NOMO-1 treated with DMSO at 0.1 percent for 48 hours (cell line): ENCODE measurements around the gene CTAG1A.
"Not testable (repeated sequence)": the region's sequence is repeated elsewhere in the genome, so short reads cannot be mapped to it uniquely, and the experiment has no call there.

Source experiments
- DNase-seq: peaks from one replicate; lab custom pipeline; 2025; ENCODE audit not compliant: unreplicated experiment; lab: John Stamatoyannopoulos, UW

Gene CTAG1A

DNA sequence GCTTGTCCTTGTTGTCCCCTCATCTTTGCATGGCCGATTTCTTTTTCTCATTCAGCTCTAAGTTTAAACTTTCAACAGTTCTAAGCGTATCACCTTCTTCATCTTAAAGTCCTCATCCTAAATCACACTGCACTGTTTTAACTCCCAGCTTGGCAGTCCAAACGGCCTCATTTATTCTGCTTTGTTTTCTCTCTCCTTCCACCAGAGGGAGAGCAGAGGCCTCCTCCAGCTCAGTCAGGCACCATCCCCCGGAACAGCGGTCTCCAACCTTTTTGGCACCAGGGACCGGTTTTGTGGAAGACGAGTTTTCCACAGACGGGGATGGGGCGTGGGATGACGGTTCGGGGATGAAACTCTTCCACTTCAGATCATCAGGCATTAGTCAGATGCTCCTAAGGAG is 14.6 kb upstream of the CTAG1A start:
- not testable (repeated sequence) for DNase-seq

DNA sequence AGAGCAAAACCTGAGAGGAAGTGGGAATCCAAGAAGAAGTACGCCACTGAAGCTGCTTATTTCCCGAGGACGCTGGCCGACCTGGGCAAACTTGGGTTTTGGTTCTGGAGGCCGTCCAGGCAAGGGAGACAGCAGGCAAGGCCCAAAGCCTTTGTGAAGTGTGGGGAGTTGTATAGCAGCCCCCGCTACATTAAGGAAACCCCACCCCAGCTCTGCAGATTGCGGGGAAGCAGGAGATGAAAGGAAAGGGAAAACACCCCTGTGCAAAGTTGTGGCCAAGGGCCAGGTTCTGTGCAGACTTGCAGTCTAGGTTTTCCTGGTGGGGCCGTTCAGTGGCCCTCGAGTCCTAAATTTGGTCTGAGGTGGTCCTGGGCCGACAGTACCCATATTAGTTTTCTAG is 11.9 kb upstream of the CTAG1A start:
- DNase-seq, result not testable (repeated sequence)

DNA sequence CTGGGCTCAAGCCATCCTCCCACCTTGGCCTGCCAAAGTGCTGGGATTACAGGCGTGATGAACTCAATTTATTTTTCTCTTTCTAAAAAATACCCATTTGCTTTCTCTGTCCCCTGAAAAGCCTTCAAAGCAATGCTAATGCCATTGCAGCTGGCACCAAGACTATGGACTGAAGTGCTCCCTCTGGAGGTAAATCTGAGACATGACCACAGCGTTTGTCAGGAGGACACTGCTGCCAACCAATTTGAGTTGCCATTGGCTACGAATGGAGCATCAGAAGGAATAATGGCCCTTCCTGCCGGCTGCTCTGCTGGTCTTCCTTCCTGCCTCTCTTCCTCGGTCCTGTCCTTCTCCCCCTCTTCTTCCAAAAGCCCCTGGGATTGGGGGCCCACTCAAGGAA is 9.9 kb upstream of the CTAG1A start:
- DNase-seq, result not testable (repeated sequence)

DNA sequence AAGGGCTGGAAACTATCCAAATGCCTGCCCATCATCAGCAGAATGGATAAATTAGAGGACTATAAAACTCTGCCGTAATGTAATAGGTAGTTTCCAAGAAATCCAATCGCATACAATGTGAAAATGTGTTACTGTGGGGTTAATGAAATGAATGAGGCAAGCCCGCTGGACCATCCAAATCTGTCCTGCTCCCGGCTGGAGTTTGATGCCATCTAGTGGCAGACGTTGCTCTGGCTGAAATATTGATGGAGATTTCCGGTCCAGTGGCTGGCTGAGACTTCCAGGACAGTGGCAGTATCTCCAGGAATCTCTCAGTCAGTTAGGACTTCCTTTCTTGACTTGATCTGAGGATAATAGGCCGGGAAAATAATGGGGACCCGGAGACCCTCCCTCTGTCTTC is 1.9 kb upstream of the CTAG1A start:
- not testable (repeated sequence) for DNase-seq

DNA sequence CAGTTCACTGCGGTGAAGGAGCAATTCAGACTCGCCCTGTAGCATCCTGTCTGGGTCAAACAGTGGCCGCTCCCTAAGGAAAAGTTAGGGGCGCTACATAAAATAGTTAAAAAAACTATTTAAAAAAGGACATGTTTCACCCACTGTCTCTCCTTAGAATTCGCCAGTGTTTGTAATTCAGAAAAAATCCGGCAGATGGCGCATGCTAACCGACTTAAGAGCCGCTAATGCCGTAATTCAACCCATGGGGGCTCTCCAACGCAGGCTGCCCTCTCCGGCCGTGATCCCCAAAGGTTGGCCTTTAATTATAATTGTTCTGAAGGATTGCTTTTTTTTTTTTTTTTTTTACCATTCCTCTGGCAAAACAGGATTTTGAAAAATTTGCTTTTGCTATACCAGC is 5.5 kb downstream of the CTAG1A start:
- not testable (repeated sequence) for DNase-seq

DNA sequence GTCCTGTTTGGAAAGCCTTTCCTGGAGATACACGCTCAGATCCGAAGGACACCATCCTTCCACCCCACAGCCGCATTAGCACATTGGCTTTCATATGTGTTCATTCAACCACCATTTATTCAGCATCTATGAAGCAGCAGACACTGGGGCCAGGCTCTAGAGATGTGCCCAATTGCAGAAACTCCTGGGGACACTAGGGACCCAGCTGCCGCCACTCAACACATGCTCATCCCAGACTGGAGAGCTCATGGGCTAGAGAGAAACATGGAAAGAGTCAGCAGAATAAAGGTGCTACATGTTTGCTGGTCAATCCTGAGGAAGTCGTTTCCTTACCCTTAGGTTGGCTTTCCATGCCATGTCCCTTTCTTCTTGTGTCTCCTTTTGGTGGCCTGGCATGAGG is 7.6 kb downstream of the CTAG1A start:
- no peak for DNase-seq

DNA sequence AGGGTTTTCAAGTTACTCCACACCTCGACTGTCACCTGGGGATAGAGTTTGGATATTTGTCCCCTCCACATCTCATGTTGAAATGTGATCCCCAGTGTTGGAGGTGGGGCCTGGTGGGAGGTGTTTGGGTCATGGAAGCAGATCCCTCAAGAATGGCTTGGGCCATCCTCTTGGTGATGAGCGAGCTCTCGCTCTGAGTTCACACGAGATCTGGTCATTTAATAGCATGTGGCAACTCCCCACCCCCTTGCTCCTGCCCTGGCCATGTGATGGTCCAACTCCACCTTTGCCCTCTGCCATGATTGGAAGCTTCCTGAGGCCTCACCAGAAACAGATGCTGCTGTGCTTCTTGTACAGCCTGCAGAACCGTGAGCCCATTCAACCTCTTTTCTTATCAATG is 8.3 kb downstream of the CTAG1A start:
- no peak for DNase-seq

DNA sequence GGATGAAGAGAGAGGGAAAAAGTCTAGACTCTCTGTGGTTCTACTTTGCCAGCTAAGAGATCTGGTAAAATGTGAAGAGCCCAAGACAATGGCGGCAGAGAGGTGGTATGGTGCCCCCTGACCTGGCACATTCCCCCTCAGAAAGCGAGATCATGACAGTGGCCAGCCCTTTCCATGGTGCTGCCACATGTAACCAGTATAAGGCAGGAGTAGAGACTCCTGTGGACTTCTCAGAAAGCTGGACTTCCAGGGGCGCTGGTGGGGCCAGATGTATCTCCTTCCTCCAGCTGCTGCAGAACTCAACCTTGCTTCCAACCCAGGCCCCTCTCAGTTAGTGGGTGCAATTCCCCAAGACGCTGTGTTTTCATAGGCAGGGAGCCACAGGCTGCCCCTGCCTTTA is 9.6 kb downstream of the CTAG1A start:
- DNase-seq, result no peak

DNA sequence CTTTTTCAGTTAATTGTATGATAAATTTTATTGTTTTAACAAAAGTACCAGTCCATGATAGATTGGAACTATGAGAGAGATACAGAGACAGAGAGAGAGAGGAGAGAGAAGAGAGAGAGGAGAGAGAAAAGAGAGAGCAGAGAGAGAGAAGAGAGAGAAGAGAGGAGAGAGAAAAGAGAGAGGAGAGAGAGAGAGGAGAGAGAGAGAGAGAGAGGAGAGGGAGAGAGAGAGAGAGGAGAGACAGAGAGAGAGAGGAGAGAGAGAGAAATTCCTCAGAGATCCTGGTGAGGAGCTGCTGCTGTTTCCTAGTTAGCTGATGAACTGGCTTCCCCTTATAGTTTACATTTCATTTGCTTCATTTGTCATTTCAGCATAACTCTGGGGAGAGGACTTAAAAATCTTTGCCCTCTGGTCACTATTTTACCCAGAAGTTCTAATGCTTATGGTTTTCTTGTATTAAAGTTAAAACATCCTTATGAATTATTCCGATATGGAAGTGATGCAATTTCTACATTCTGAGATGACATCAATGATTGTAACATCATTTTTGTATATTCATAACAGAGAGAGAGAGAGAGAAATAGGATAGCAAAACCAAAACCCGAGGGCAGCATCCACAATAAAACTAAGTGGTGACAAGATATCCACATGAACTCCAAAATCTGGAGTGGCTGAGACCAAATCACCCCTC is 10.8 kb downstream of the CTAG1A start:
- DNase-seq, result no peak

DNA sequence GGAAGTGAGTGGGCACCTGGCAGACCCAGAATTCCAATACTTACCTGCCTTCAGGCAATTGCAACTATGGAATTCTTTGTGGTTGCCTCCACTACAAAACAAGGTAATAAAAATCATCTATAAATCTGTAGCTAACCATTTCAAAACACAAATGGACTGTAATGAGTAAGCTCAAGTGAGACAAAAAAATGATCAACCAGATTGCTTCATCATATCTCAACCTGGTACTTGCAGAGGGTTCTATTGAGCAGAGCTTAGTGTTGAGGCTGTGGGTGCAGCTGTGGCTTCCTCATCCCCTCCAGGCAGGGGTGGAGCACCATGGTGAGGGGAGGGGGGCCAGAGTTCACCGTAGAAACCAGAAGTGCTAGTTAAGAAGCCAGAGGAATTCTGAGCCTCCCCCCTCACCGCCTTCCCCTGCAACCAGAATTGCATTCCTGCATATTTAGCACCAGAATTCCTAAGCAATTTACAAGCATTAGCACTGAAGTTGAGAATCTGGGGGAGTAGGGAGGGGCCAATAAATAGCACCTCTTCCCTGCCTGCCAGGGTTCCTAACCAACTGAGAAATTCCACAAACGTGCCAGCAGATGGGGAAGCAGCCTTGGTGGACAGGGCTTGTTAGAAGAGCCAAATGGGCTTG is 11.5 kb downstream of the CTAG1A start:
- peak; percentile 15 for DNase-seq

DNA sequence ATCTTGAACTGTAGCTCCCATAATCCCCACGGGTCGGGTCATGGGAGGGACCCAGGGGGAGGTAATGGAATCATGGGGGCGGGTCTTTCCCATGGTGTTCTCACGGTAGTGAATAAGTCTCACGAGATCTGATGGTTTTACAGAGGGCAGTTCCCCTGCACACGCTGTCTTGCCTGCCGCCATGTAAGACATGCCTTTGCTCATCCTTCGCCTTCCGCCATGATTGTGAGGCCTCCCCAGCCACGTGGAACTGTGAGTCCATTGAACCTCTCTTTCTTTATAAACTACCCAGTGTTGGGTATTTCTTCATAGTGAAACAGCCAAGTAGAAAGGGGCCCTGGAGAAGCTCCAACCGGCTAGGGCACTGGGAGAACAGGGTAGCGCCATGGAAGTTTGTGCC is 12.3 kb downstream of the CTAG1A start:
- DNase-seq, result no peak

DNA sequence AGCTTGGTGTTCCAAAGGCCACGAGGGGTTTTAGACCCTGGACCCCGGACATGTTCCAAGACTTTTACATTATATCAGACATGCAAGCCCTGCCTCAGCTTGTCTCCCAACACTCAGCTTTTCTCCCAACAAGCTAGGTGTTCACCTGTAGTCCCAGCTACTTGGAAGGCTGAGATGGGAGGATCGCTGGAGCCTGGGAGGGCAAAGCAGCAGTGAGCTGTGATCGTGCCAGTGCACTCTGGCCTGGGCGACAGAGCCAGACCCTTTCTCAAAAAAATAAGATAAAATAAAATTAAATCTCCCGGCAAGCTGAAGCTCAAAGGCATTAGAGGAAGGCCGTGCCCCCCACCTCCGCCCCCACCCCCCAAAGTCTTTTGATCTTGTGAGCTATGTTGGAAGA is 13.7 kb downstream of the CTAG1A start:
- no peak for DNase-seq

DNA sequence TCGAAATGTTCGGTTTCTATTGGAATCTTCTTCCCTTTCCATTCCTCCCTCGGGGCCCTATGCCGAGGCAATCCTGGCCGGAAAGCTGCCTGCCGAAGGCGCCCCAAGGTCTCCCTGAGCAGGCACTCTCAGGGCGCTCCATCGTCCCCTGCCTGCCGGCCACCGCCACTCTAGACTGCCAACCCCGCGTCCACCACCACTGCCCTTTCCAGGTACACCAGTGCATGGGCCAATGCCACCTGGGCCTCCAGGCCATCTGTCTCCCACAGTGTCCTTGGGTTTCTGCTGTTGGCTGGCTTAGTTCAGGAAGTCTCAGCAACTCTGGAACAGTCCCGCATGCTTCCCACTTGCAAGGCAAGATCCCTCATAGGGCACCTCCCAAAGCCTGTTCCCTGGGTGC is 14.6 kb downstream of the CTAG1A start:
- no peak for DNase-seq

DNA sequence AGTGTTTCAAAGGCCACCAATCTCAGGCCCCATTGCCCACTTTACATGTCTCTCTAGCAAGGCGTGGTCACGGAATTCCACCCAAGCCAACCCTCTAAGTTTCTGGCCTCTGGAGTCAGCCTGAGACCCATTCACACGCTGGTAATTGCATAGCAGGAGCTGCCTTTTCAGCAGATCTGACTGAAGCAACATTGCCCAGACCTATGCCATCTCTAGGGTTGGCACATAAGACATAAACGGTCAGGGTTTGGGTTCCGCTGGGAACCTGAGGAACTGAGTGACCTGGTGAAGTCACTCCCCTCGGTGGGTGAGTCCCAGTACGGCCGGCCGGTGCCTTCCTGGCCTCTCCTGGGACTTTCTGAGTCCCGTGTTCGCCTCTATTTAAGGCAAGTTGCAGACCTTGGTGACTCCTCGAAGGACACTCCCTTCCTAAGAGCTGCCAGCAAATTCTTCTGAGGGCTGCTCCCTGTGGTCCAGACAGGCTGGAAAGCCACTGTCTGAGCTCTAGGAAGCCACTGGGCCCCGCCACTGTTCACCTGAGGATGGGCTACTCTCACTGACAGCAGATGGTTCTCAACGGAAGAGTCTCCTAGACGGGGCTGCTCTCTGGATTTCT is 15.9 kb downstream of the CTAG1A start:
- no peak for DNase-seq

DNA sequence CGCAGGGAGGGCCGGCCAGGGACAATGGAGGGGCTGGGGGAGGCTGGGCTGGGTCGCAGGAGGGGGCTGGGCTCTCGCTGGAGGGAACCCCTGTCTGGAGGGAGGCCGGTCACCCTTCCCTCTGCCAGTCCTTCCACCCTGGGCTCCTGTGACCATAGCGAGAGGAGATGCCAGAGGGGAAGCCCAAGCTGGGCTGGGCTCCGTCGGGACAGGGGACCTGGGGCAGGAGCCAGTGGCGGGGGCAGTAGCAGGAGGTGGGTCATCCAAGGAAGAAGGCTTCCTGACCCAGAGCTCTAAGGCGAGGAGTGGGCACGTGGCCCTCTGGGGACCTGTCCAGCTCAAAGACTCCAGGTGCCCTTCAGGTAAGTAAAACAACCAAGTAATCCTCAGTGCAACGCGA is 17.3 kb downstream of the CTAG1A start:
- no peak for DNase-seq

DNA sequence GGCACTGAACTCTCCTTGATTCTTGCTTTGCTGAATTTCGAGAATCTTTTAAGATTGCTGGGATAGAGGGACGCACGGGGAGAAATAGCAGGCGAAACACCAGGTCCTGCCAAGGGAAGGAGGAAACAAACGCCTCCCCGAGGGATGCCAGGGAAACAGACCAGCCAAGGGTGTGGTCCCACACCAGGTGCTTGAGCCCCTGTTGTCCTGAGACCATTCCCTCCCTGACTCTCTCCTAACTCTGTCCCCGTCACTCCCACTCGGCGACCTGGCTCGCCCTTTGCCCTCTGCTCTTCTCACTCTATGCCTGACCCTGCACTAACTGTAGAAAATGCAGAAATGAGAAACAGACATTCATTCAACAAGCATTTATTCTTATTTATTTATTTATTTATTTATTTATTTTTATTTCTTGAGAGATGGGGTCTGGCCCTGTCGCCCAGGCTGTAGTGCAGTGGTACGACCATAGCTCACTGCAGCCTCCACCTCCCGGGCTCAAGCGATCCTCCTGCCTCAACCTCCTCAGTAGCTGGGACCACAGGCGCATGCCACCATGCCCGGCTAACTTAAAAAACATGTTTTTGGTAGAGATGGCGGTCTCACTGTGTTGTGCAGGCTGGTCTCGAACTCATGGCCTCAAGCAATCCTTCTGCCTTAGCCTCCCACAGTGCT is 18.0 kb downstream of the CTAG1A start:
- DNase-seq, result no peak

DNA sequence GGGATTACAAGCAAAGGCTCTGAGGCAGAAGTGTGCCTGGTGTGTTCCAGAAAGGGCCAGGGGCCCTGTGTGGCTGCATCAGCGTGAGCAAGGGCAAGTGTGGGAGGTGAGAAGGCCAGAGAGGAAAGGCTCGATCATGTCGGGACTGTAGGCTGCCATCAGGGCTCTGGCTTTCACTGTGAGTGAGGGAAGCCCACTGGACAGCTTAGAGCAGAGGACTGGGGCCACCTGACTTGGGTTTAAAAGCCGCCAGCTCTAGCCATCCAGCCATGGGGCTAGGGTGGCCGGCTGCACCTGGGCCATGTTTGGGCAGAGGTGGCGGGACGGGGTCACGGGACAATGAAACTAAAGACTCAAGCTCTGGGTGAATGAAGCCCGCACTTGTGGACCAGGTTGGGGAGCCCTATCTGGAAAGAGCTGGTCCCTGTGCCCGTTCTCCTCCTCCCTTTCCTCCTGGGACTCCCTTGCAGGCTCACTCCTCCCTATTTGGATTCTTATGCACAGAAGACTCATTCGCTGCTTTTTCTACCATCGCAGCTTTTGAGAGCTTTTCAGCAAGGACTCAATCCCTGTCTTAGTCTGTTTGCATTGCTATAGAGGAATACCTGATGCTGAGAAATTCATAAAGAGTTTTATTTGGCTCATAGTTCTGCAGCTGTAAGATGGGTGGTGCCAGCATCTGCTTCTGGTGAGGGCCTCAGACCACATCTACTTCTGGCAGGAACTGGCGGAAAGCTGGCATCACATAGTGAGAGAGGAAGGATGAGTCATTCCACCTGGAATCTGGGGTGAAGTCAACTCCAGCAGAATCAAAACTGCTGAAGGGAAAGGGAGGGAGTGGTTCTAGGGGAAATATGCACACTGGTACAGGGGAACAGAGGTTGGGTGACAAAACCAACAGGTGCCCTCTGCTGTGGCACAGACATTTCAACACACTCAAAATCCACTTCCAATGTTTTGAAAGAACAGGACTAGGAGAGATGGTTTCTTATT is 18.8 kb downstream of the CTAG1A start:
- DNase-seq, result no peak

DNA sequence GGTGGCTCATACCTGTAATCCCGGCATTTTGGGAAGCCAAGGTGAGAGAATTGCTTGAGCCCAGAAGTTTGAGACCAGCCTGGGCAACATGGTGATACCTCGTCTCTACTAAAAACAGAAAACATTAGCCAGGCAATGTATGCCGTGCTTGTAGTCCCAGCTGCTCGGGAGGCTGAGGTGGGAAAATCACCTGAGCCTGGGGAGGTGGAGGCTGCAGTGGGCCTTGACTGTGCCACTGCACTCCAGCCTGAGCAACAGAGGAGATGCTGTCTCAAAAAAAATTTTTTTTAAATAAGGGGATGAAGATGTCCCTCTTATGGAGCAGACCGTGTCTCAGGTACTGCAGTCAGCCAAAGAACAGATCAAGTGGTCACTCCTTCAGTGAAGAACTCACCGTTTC is 20.6 kb downstream of the CTAG1A start:
- DNase-seq, result no peak

DNA sequence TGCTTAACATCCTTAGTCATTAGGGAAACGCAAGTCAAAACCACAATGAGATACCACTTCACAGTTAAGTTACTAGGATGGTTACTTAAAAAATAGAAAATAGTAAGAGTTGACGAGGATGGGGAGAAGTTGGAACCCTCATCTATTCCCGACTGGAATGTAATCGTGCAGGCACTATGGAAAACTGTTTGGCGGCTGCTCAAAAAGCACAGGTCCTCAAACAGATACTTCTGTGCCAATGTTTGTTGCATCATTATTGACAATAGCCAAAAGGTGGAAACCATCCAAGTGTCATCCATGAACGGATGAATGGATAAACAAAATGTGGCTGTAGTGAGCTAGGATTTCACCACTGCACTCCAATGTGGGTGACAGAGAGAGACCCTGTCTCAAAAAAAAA is 22.4 kb downstream of the CTAG1A start:
- no peak for DNase-seq

DNA sequence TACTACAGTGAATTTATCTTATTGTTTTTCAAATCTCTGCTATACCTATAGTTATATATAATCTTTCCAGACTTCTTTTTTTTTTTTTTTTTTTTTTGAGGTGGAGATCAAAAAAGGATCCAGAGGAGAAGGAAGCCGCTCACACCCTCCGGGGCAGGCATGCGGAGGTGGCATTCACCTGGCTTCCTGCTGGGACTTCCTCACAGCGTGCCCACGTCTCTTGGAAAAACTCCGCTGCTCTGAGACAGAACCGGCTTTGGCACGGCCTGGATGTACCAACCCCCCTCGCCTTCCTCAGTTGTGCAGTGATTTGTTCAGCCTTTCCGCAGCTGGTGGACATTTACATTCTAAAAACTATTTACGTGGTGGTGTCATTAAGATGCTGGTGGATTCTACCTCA is 23.0 kb downstream of the CTAG1A start:
- DNase-seq, result not testable (repeated sequence)

DNA sequence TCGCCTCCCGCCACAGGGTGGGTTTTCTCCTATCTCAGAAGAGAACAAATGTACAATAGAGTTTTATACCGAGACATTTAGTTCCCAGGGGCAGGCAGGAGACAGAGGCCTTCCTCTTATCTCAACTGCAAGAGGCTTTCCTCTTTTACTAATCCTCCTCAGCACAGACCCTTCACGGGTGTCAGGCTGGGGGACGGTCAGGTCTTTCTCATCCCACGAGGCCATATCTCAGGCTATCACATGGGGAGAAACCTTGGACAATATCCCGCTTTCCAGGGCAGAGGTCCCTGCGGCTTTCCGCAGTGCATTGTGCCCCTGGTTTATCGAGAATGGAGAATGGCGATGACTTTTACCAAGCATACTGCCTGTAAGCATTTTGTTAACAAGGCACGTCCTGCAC is 23.9 kb downstream of the CTAG1A start:
- not testable (repeated sequence) for DNase-seq
